Loucy (cell line): Measurements from ENCODE around the gene ZMAT5.

Source experiments
- H2AFZ ChIP-seq: fragments of 200-600 bp; sonication (generic); 2 replicates; pipeline ENCODE4 v1.6.0; 2016; ENCODE audit warnings: antibody characterized with exemption, mild to moderate bottlenecking, low read length, moderate library complexity
- H3F3A ChIP-seq: fragments of 200-600 bp; 2 replicates; pipeline ENCODE4 v1.6.0; 2016; ENCODE audit warnings: antibody characterized with exemption, low read depth, mild to moderate bottlenecking
- H3K27me3 ChIP-seq: fragments of 200-600 bp; sonication (generic); 2 replicates; pipeline ENCODE4 v1.6.1; 2014; ENCODE audit warnings: low read length, mild to moderate bottlenecking; ENCODE audit not compliant: insufficient read depth, poor library complexity, severe bottlenecking
- H3K36me3 ChIP-seq: fragments of 200-600 bp; sonication (generic); 2 replicates; pipeline ENCODE4 v1.6.1; 2016; ENCODE audit warnings: low read length; ENCODE audit not compliant: insufficient read depth
- H3K4me1 ChIP-seq: fragments of 200-600 bp; sonication (generic); 2 replicates; pipeline ENCODE4 v1.5.1; 2014; ENCODE audit warnings: low read length, mild to moderate bottlenecking; ENCODE audit not compliant: insufficient read depth, poor library complexity, severe bottlenecking
- H3K4me2 ChIP-seq: fragments of 200-600 bp; sonication (generic); 2 replicates; pipeline ENCODE4 v1.6.0; 2014; ENCODE audit warnings: antibody characterized with exemption, low read length, low read depth, mild to moderate bottlenecking; ENCODE audit not compliant: poor library complexity, severe bottlenecking
- H3K4me3 ChIP-seq: fragments of 200-600 bp; sonication (generic); 2 replicates; pipeline ENCODE4 v1.5.1; 2014; ENCODE audit warnings: low read length, mild to moderate bottlenecking, mixed read lengths; ENCODE audit not compliant: poor library complexity, severe bottlenecking
- H3K79me2 ChIP-seq: fragments of 200-600 bp; sonication (generic); 2 replicates; pipeline ENCODE4 v1.6.1; 2014; ENCODE audit warnings: low read length; ENCODE audit not compliant: insufficient read depth
- H3K9ac ChIP-seq: fragments of 200-600 bp; sonication (generic); 2 replicates; pipeline ENCODE4 v1.6.0; 2014; ENCODE audit warnings: mild to moderate bottlenecking, low read depth, low read length, moderate library complexity; ENCODE audit not compliant: poor library complexity, severe bottlenecking
- H3K9me2 ChIP-seq: fragments of 200-600 bp; sonication (generic); replicated peaks from 2 replicates; pipeline ENCODE4 v1.6.1; 2016; ENCODE audit warnings: low read depth, low read length, mixed read lengths
- H3K9me3 ChIP-seq: fragments of 200-600 bp; sonication (generic); 2 replicates; pipeline ENCODE4 v1.6.1; 2014; ENCODE audit warnings: mild to moderate bottlenecking, antibody characterized with exemption, low read length, low read depth; ENCODE audit not compliant: insufficient read depth
- H4K20me1 ChIP-seq: fragments of 200-600 bp; sonication (generic); 2 replicates; pipeline ENCODE4 v1.6.0; 2014; ENCODE audit warnings: antibody characterized with exemption, low read length, mild to moderate bottlenecking; ENCODE audit not compliant: insufficient read depth, poor library complexity, severe bottlenecking
- CTCF ChIP-seq: fragments of 200-600 bp; sonication (generic); conservative IDR thresholded peaks from 2 replicates; pipeline ENCODE4 v1.5.1; 2014; ENCODE audit warnings: mild to moderate bottlenecking, antibody characterized with exemption, low read length
- EZH2phosphoT487 ChIP-seq: fragments of 200-600 bp; IDR thresholded peaks from 2 replicates; pipeline ENCODE4 v1.6.1; 2018; ENCODE audit warnings: antibody characterized with exemption, mild to moderate bottlenecking, moderate library complexity, borderline replicate concordance

Gene ZMAT5

DNA sequence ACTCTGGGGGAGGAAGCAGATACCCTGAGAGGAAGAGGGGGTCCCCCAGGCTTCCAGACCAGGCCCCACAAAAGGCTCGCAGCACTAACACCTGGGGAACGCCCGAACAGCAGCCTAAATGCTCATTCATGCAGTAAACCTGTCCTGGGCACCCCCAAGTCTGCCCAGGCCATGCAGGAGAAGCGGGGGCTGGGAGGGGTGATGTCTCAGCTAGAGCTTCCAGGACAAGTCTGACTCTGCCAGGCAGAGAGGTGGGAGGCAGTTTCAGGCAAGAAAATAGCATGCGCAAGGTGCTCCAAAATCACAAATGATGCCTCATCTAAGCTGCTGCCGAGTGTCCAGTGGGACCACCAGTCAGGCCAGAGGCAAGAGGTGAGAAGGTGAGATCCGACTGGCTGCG lies 32.4 kb downstream of the ZMAT5 start:
- no peaks in the 10 kb centered on the region for H3K79me2 ChIP-seq
- H3K36me3 ChIP-seq: no peaks in the 10 kb centered on the region
- H3K9ac ChIP-seq: no peak overlapping the region
- no peaks in the 10 kb centered on the region for H3K9me3 ChIP-seq
- H2AFZ ChIP-seq: no peak overlapping the region
- no peaks in the 10 kb centered on the region for H3K4me1 ChIP-seq
- H3K4me3 ChIP-seq: no peak overlapping the region
- no peaks in the 10 kb centered on the region for H3F3A ChIP-seq
- no peaks in the 10 kb centered on the region for H3K9me2 ChIP-seq
- H3K4me2 ChIP-seq: no peak overlapping the region
- H4K20me1 ChIP-seq: no peaks in the 10 kb centered on the region
- no peaks in the 10 kb centered on the region for H3K27me3 ChIP-seq
- no peak for TF ChIP-seq EZH2phosphoT487
- TF ChIP-seq CTCF: no peak

DNA sequence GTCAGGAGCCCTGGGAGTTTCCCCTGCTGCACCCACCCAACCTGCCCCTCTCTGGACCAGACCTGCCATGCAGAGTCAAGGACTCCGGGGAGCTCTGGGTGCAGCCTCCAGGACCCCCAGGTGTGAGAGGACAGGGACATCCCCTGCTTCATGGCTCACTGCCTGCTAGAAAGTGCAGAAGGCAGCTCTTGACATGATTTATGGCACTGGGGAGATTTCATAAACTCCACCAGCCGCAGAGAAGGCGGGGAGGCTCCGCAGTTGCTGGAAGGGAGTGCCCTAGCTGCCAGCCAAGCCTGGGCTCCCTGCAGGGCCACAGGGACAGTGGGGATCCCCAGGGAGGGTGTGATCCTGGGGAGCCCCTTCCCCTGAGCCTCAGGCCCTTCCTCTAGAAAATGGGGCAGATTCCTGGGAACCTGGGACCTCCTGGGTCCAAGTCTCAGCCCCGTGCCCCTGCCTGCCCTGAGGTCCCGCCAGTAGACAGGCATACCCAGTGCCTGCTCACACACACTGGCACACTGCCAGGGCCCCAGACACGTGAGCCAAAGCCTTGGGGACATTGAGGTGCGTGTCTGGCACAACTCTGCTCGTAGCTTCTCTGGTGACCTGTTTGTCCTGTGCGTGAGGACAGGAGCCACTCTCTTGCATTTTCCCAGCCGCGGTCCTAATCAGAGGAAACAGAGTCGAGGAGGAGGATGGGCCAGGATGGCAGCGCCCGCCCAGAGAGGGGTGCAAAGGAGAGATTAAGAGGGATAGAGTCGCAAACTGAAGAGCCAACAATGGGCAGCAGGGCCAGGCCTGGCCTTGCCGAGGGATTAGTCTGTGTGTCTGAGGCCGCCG lies 33.2 kb downstream of the ZMAT5 start:
- no peaks in the 10 kb centered on the region for H3K79me2 ChIP-seq
- H3K9ac ChIP-seq: no peak overlapping the region
- no peak overlapping the region for H3K4me3 ChIP-seq
- TF ChIP-seq CTCF: no peak
- no peak for TF ChIP-seq EZH2phosphoT487
- H3K27me3 ChIP-seq: no peaks in the 10 kb centered on the region
- no peaks in the 10 kb centered on the region for H3K36me3 ChIP-seq
- H2AFZ ChIP-seq: no peak overlapping the region
- no peaks in the 10 kb centered on the region for H3K9me3 ChIP-seq
- no peaks in the 10 kb centered on the region for H3K4me1 ChIP-seq
- H3K4me2 ChIP-seq: no peak overlapping the region
- no peaks in the 10 kb centered on the region for H3F3A ChIP-seq
- H4K20me1 ChIP-seq: no peaks in the 10 kb centered on the region
- no peaks in the 10 kb centered on the region for H3K9me2 ChIP-seq

GRCh38 chr22:29732883-29733282 lies 33.9 kb downstream of the ZMAT5 start:
- no peaks in the 10 kb centered on the region for H3K36me3 ChIP-seq
- no peaks in the 10 kb centered on the region for H3F3A ChIP-seq
- no peaks in the 10 kb centered on the region for H3K79me2 ChIP-seq
- no peak overlapping the region for H3K4me2 ChIP-seq
- H3K9me3 ChIP-seq: no peaks in the 10 kb centered on the region
- H4K20me1 ChIP-seq: no peaks in the 10 kb centered on the region
- H3K4me3 ChIP-seq: no peak overlapping the region
- H3K4me1 ChIP-seq: no peaks in the 10 kb centered on the region
- no peak overlapping the region for H2AFZ ChIP-seq
- no peaks in the 10 kb centered on the region for H3K27me3 ChIP-seq
- H3K9ac ChIP-seq: no peak overlapping the region
- no peaks in the 10 kb centered on the region for H3K9me2 ChIP-seq
- TF ChIP-seq EZH2phosphoT487: no peak
- TF ChIP-seq CTCF: no peak
